NT2/D1 (cell line): ENCODE results near the gene RAB37.

Source experiments
- SUZ12 ChIP-seq: IDR thresholded peaks from 2 replicates; pipeline ENCODE4 v1.6.1; 2011; ENCODE audit not compliant: insufficient read length, insufficient read depth; ENCODE audit errors: extremely low read depth
- YY1 ChIP-seq: IDR thresholded peaks from 2 replicates; pipeline ENCODE4 v1.6.1; 2011; ENCODE audit not compliant: insufficient read length, insufficient read depth
- ZNF274 ChIP-seq: IDR thresholded peaks from 2 replicates; pipeline ENCODE4 v1.6.1; 2011; ENCODE audit warnings: mild to moderate bottlenecking, low read depth, low read length

DNA sequence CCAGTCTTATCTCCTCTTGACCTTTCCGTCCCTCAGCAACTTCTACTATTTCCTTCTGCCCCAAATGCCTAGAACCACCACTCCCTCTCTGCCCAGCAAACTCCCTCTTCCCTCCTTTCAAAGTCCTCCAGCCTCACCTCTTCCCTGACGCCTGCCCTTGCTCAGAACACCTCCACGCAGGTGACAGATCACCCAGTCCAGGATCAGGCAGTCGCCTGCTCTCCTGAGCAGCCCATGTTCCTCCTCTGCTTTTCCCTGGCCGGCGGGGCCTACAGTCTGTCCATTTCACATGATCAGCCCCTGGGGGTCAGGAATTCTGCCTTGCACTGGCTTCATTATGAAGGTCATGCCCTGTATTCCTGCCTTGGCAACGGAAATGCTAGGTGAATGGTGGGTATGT lies 24.8 kb upstream of the RAB37 start:
- TF ChIP-seq YY1 (no peak), SUZ12 (no peak), ZNF274 (no peak)
